HG03469 (cell line): ENCODE results near the gene LYAR.

ENCODE experiments used
- ATAC-seq: cut with Tn5 transposase; IDR thresholded peaks from one replicate; pipeline ENCODE4 v1.9.1; 2021; ENCODE audit warnings: mild to moderate bottlenecking, moderate library complexity, moderate number of reproducible peaks; ENCODE audit not compliant: unreplicated experiment

The LYAR gene, protein sequence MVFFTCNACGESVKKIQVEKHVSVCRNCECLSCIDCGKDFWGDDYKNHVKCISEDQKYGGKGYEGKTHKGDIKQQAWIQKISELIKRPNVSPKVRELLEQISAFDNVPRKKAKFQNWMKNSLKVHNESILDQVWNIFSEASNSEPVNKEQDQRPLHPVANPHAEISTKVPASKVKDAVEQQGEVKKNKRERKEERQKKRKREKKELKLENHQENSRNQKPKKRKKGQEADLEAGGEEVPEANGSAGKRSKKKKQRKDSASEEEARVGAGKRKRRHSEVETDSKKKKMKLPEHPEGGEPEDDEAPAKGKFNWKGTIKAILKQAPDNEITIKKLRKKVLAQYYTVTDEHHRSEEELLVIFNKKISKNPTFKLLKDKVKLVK

DNA sequence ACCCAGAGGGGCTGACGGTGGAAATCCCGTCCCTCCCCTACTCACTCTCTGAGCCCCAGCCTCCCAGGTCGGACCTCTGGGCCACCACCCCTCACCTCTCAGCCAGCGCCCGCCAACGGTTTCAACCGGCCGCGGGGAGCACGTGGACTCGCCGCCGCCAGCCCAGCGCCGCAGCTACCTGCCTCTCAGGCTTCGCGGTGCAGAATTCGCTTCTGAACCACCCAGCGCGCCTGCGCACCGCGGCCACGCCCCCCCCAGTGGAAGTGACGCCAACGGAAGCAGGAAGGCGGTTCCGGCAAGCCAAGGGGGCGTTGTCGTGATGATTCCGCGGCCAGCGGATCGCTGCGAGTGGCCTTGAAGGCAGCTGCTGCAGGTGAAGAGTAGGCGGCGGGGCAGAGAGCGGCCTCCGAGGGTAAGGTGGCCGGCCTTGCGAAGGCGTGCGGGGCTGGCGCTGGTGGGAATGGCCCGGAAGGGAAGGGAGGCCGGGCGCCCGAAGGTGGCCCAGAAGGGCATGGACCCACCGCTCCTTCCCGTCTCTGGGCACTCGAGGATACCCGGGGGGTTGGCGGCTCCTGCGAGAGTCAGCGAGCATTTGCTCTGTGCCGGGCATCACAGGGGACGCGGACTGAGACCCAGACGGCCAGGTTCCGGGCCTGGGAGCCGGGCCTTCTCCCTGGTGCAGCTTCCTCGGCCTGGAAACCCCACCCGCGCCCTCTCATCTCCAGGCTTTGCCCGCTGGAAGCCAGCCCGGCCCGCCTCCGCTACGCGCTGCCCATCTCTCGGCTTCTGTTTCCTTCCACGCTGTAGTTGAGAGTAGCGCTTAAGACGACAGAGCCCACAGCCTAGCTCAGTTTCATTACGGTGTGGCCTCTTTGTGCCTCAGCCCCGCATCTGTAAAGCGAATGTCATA lies at the start of gene LYAR, which contains the start of gene ZBTB49:
TSS of gene LYAR (minus strand) at position 214 of the 910 bp plus-strand sequence. CDS start 6,412 bp downstream, outside the sequence.
TSS of gene ZBTB49 (plus strand) at position 311 of the 910 bp plus-strand sequence. CDS start 9,695 bp downstream, outside the sequence.
- ATAC-seq = peak; percentile 56

DNA sequence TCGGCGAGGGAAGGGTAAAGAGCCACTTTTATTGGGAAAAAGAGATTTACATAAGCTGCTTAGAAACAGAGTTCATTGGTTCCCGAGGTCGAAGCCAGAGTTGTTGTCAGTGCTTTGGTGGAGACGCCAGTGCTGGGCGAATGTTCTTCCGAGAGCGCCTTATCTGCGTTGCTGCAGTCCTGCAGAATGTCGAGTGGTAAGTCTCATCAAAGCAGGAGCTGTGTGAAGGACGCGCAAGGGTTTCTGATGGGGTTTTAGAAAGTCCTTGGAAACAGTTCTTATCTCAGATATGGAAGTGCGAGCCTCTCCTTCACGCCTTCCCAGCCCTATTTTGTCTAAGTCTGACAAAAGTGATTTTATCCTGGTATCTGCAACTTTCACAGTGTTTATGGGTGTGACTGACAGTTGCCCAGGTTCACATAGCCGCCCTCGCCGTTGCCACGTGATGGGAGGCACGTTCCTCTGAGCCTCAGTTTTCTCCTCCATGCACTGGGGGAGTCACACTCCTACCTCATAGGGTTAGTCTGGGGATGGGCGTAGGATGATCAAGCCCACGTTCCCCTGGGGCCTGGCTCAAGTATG lies 49.6 kb upstream of the LYAR start:
- no peak for ATAC-seq

DNA sequence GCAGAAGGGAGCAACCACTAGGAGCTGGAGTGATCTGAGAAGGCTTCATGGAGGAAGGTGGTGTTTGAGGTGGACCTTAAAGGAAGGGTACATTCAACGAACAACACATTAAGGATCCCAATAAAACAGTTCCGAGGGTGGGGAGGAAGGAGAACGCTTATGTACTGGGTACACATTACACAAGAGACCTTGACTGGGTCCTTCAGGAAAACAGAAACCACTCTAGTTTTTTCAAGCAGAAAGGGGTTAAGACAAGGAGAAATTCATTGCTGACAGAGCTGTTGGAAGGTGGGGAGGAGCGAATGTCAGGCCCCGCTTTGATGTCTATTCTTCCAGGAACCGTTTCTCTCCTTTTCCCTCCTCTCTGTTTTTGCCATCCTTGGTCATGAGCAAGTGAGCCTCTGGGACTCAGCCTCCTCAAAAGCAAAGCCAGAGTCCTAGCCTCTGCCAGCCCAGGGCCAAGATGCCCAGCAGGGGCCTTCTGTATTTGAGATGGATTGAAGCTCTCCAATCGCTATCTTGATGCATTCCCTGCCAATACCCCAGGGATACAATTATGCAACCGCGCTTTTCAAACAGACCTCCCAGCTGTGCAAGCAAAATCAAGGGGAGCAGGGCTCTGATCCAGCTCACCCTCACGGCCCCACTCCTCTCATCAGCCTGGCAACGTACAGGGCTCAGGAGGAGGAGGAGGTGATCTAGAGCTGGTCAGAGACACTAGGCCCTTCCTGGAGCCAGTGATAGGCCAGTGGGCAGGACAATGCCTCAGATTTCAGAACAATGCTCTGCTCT lies 48.5 kb upstream of the LYAR start:
- no peak for ATAC-seq

DNA sequence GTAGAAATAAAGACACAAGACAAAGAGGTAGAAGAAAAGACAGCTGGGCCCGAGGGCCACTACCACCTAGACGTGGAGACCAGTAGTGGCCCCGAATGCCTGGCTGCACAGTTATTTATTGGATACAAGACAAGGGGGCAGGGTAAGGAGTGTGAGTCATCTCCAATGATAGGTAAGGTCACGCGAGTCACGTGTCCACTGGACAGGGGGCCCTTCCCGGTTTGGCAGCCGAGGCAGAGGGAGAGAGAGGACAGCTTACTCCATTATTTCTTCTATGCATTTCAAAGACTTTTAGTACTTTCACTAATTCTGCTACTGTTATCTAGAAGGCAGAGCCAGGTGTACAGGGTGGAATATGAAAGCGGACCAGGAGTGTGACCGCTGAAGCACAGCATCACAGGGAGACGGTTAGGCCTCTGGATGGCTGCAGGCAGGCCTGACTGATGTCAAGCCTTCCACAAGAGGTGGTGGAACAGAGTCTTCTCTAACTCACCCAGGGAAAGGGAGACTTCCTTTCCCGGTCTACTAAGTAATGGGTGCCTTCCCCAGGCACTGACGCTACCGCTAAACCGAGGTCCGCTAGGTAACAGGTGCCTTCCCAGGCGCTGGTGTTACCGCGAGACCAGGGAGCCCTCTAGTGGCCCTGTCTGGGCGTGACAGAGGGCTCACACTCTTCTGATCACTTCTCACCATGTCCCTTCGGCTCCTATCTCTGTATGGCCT lies 45.0 kb upstream of the LYAR start:
- ATAC-seq = peak; percentile 80

DNA sequence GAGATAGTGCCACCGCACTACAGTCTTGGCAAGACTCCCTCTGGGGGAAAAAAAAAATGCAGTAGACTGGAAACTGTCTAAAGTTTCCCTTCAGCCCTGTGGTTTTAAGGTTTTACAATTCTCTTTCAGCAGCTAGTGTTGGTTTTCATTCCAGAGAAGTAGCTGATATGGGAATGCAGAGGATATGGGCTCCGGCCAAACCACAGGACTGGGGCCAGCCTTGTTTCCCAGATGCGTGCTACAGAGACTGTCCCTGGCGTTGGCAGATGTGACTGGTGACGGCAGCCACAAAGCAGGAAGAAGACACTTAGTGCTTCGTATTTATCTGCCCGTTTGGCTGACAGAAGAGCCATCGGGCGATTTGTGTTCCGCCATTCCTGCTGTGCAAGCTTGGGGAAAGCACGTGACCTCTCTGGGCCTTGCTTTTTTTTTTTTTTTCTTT lies 43.3 kb upstream of the LYAR start:
- ATAC-seq = no peak

DNA sequence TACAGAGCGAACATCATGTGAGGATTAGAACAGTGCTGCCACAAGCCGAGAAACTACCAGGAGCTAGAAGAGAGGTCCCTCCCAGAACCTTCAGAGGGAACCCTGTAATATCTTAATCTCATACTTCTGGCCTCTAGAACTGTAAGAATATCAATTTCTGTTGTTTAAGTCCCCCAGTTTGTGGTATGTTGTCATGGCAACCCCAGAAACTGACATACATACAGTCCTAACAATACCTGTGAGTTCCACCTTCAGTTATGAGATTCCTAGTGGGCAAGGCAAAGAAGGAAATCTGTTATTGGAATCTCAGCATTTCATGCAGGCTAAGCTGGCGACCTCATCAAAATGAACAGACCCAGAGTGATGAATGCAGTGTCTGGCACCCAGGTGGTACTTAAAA lies 42.6 kb upstream of the LYAR start:
- ATAC-seq = no peak

DNA sequence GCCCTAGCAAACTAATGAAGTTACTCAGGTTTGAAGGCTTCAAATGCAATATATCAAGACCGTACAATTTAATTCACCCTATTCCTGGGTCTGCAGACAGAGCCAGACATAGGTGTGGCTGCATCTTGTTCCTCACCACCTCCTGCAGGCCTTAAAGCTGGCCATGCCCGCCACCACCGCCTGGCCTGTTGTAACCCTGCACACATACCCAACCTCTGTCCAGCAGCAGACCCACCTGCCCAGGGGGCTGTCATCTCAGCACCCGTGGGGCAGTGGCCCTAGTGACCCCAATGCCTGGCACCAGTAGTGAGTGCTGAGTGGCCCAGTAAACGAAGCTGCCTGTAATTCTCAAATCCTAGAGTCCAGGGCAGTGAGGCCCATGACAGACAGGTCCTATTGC lies 40.8 kb upstream of the LYAR start:
- ATAC-seq = no peak

DNA sequence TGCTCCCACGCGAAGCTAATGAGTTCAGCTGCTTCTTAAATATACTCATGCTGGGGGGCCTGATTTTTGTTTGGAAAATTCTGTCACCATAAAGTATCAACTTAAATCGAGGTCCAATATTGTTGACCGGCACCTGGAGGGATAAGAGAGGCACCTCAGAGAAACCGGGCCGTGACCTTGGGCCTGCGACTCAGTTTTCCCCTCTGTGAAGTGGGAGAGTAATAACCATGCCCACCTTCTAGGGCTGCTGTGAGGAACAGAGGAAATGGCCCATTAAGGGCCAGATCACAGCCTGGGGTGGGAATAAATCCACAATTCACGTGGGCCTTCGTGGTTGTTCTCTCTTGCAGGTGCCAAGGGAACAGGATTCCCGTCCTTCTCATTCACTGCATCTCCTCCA lies 39.5 kb upstream of the LYAR start:
- ATAC-seq = no peak

DNA sequence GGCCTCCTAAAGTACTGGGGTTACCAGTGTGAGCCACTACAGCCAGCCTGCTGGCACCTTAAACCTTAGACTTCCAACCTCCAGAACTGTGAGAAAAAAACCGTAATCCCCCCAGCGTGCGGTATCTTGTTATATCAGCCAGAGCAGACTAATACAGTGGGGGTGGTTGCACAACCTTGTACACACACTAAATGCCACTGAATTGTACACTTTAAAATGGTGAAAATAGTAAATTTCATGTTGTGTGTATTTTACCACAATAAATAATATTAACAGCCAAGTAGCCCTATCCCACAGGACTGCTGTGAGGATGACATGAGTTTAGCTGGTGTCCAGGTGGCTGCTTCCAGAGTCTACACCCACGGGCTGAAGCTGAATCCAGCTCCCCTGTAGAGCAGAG lies 38.9 kb upstream of the LYAR start:
- ATAC-seq = no peak

DNA sequence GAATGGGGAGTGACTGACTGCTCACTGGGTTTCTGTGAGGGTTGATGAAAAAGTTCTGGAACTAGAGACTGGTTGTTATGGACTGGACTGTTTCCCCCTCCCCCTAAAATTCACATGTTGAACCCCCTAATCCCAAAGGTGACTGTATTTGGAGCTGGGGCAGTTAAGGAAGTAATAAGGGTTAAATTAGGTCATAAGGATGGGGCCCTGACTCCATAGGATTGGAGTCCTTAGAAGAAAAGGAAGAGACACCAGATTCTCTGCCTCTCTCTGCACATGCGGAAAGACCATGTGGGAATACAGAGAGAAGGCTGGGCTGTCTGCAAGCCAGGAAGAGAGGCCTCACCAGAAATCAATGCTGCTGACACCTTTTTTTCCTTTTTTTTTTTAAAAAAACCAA lies 38.3 kb upstream of the LYAR start:
- no peak for ATAC-seq

DNA sequence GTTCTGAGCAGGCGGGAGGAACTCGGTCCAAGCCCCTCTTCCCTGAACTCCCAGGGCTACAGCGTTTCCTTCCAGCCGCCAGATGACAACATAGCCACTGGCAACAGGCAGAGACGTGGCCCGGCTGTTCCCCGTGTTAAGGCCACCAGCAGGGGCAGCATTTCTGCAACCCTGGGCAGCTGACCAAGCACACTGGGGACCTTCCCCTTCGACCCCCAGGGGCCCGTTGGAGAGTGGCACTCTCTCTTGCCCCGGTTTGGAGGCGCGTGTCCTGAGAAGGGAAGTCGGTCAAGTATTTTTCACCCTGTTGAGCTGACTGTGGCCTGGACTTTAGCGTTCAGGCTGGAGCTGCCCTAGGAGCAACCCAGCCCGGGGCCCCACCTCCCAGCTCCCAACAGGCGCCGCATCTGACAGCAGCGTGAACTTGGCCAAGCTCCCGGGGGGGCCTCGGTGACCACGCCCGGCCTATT lies 37.7 kb upstream of the LYAR start:
- no peak for ATAC-seq

DNA sequence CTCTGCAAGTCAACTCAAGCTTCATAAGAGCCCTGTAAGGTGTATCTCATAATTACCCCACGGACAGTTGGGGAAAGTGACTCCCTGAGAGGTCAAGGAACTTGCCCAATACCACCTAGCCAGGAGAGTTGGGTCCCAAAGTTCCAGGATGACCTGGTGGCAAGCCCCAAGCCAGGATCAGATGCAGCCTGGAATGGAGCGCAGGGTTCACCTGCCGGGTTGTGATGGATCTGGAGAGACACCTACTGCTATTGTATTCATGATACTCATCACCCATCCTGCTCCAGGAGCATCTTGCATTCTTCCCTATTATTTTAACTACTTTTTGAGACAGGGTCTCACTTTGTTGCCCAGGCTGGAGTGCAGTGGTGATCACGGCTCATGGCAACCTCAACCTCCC lies 36.2 kb upstream of the LYAR start:
- no peak for ATAC-seq

DNA sequence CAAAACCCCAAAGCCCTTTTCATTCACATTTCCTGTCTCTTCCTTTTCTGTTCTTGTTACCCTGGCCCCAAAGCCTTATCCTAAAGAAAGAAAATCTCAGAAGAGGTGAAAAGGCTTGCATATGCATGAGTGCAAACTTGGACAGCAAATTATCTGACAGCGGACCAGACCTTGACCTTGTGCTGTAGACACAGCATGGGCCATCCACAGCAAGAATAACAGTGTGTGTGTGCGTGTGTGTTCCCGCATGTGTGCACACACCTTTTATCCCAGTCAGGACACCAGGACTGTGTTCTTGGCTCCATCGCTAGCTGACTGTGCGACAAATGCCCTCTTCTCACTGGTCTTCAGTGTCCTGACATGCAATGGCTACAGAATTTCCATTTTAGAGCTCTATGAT lies 35.4 kb upstream of the LYAR start:
- ATAC-seq = no peak

DNA sequence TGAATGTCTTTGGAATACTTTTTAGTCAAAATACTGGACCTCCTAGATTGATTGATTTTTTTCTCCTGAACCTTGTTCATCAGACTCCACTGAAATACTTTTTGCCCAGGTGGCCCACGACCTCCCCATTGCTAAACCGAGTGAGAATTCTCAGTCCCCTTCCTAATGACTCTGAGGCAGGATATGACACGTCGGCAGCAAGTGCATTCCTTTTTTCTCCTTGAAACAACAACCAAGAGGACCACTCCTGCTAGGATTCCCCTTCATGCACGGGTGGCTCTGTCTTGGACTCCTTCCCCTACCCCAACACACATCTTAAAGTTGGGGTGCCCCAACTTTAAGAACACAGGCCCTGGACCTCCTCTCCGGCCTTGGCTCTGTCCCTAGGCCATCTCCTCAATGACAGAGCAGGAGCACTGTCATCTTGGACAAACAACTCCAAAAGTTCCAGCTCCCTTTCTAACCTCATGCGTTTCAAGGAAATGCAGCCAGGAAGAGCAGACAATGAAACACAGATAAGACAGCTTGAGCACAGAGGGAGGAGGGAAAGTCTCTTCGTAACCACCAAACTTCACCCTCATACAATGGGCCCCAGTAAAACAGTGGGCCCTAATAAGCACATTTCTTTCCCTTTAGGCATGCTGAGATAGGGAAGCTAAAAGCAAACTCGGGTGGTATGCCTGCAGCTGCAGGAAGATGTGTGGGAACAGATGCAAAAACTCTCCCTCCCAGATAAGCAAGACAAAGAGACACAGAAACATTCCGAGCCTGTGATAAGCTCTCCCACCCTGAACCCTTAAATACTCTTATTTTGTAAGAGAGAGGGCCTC lies 34.0 kb upstream of the LYAR start:
- ATAC-seq = no peak

DNA sequence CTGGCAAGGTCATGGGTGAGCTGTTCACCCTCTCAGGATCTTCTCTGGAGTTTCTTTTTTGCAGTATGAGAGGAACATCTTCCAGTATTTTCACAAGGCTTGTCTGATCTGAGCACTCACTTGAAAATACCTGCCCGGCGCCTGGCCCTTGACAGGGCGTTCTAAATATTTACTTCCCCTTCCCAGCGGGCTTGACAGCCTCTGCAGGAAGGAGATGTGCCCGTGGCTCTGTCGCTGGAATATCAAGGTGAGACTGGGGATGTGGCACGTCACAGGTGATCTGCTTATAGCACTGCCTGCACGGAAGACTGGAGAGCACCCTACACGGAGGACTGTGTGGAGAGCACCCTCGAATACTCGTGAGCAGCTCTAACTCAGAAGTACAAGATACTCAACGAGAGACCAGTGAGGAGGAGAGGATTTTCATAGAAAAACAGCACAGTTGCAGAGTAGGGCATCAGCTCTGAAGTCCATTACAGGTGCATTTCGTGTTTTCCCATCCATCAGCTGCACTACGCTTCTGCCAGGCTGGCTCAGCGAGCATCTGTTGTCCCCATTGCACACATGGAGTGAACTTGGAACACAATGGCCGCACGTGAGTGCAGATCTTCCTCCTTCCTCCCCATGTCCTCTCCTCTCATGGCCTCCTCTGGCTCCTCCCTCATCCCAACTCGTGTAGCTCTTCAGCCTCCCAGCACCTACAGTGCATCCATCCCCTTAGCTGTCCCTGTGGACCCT lies 32.2 kb upstream of the LYAR start:
- no peak for ATAC-seq

DNA sequence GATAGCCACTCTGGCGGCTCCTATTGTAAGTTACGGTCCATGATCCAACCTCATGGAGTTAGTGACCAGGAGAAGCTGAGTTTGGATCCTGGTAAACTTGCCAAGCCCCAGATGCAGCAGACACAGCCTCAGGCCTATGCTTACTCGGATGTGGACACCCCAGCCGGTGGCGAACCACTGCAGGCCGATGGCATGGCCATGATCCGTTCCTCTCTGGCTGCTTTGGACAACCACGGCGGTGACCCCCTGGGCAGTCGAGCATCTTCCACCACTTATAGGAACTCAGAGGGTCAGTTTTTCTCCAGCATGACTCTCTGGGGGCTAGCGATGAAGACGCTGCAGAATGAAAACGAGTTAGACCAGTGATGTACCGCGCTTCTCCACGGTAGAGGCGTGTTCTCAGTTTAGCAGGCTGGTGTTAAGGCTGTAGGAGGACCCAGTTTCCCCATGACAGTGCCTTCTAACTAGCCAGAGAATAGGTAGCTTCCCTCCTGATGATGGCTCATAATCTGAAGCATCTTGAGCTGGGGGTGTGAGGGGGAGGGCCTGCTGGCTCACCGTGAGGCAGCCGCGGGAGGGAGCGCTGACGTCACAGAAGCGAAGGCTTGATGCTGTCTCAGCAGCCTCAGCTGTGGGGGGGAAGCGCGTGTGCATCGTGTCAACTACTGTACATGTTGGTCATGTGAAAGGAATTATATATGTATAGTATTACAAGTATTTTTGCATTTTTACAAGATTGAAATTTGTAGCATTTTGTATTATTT lies 31.2 kb upstream of the LYAR start:
- ATAC-seq = no peak

DNA sequence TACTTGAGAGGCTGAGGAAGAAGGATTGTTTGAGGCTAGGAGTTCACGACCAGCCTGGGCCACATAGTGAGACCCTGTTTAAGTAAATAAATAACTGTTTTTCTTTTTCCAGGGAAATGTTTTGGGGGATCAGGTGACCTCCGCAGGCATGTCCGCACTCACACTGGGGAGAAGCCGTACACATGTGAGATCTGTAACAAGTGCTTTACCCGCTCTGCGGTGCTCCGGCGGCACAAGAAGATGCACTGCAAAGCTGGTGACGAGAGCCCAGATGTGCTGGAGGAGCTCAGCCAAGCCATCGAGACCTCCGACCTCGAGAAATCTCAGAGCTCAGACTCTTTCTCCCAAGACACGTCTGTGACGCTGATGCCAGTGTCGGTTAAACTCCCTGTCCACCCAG lies 30.6 kb upstream of the LYAR start:
- no peak for ATAC-seq
